Astrocyte (in vitro differentiated cells and primary cell): ENCODE measurements around the gene FOS.

ENCODE experiments used
- CTCF ChIP-seq: IDR thresholded peaks from 2 replicates; pipeline ENCODE4 v1.5.1; 2011; ENCODE audit warnings: low read depth, mild to moderate bottlenecking, inconsistent platforms, low read length, moderate library complexity; ENCODE audit not compliant: insufficient read depth
- EZH2 ChIP-seq: IDR thresholded peaks from 2 replicates; pipeline ENCODE4 v1.6.1; 2012; ENCODE audit warnings: mild to moderate bottlenecking, low read length, inconsistent platforms; ENCODE audit not compliant: insufficient read depth

- no peak for TF ChIP-seq EZH2
- TF ChIP-seq CTCF: no peak
Measured at GRCh38 chr14:75322746-75323145, 44.1 kb downstream of the FOS start.
